Liver (tissue), 9 donors: ENCODE data around the gene STOX1. TPM values are rescaled to one million over a fixed set of nuclear protein-coding genes. Genes with fewer than 3 reads are reported as not detected.

Experiments used
- DNase-seq: peaks from one replicate; pipeline ENCODE4 v3.0.0-alpha.2; 2017; ENCODE audit warnings: low spot score
- H3K27ac ChIP-seq, 2 donors: one replicate each; pipeline ENCODE4 v1.7.0; 2013; ENCODE audit warnings: inconsistent platforms in 2 of 2, low read length in 2 of 2, control low read depth in 1 of 2, low read depth in 1 of 2, mild to moderate bottlenecking in 1 of 2
- H3K27me3 ChIP-seq, 4 donors: one replicate each; pipeline versions ENCODE4 v1.6.1 to v1.7.0; 2013; ENCODE audit warnings: low read length in 3 of 4, inconsistent platforms in 1 of 4, mild to moderate bottlenecking in 1 of 4, moderate library complexity in 1 of 4; ENCODE audit not compliant: control insufficient read depth in 4 of 4, insufficient read depth in 4 of 4
- H3K36me3 ChIP-seq, 4 donors: one replicate each; pipeline versions ENCODE4 v1.6.1 to v1.7.0; 2013; ENCODE audit warnings: low read length in 3 of 4, mild to moderate bottlenecking in 3 of 4, low read depth in 1 of 4, moderate library complexity in 1 of 4; ENCODE audit not compliant: control insufficient read depth in 4 of 4, insufficient read depth in 3 of 4
- H3K4me1 ChIP-seq, 4 donors: one replicate each; pipeline versions ENCODE4 v1.6.1 to v1.7.0; 2013; ENCODE audit warnings: low read length in 3 of 4, mild to moderate bottlenecking in 3 of 4, moderate library complexity in 1 of 4; ENCODE audit not compliant: control insufficient read depth in 4 of 4, insufficient read depth in 4 of 4
- H3K4me3 ChIP-seq, 3 donors: one replicate each; pipeline versions ENCODE4 v1.6.1 to v1.7.0; 2013; ENCODE audit warnings: low read length in 3 of 3, control low read depth in 1 of 3, low read depth in 1 of 3, mild to moderate bottlenecking in 1 of 3
- H3K9ac ChIP-seq, 2 donors: one replicate each; pipeline ENCODE4 v1.7.0; 2013; ENCODE audit warnings: low read length in 2 of 2, mild to moderate bottlenecking in 2 of 2, moderate library complexity in 2 of 2, control low read depth in 1 of 2, low read depth in 1 of 2
- H3K9me3 ChIP-seq, 4 donors: one replicate each; pipeline versions ENCODE4 v1.6.1 to v1.7.0; 2013; ENCODE audit warnings: low read length in 3 of 4; ENCODE audit not compliant: control insufficient read depth in 4 of 4
- EGR1 ChIP-seq, 2 donors: IDR thresholded peaks; 2 replicates each; pipeline ENCODE4 v1.6.1; 2016 to 2018; ENCODE audit warnings: antibody characterized with exemption in 2 of 2, low read depth in 2 of 2
- FOXA1 ChIP-seq: IDR thresholded peaks from 2 replicates; pipeline ENCODE4 v1.6.1; 2016; ENCODE audit warnings: antibody characterized with exemption
- FOXA2 ChIP-seq: IDR thresholded peaks from 2 replicates; pipeline ENCODE4 v1.6.1; 2016; ENCODE audit warnings: antibody characterized with exemption
- GABPA ChIP-seq, 2 donors: IDR thresholded peaks in 1 of 2; conservative IDR thresholded peaks in 1 of 2; 2 replicates each; pipeline ENCODE4 v1.6.1; 2016; ENCODE audit warnings: antibody characterized with exemption in 2 of 2, mild to moderate bottlenecking in 1 of 2, moderate library complexity in 1 of 2
- HNF4A ChIP-seq, 2 donors: conservative IDR thresholded peaks; 2 replicates each; pipeline ENCODE4 v1.6.1; 2016; ENCODE audit warnings: antibody characterized with exemption in 2 of 2, mild to moderate bottlenecking in 2 of 2
- HNF4G ChIP-seq: IDR thresholded peaks from 2 replicates; pipeline ENCODE4 v1.6.1; 2016; ENCODE audit warnings: antibody characterized with exemption
- JUND ChIP-seq, 2 donors: IDR thresholded peaks; 2 replicates each; pipeline ENCODE4 v1.6.1; 2016; ENCODE audit warnings: antibody characterized with exemption in 2 of 2
- NR2F2 ChIP-seq: IDR thresholded peaks from 2 replicates; pipeline ENCODE4 v1.6.1; 2016; ENCODE audit warnings: antibody characterized with exemption
- RAD21 ChIP-seq, 2 donors: IDR thresholded peaks; 2 replicates each; pipeline ENCODE4 v1.6.1; 2016; ENCODE audit warnings: antibody characterized with exemption in 2 of 2, mild to moderate bottlenecking in 2 of 2
- RXRA ChIP-seq, 2 donors: IDR thresholded peaks; 2 replicates each; pipeline ENCODE4 v1.6.1; 2017 to 2018; ENCODE audit warnings: antibody characterized with exemption in 2 of 2, mild to moderate bottlenecking in 1 of 2
- SP1 ChIP-seq: IDR thresholded peaks from 2 replicates; pipeline ENCODE4 v1.6.1; 2018; ENCODE audit warnings: antibody characterized with exemption, mild to moderate bottlenecking
- TAF1 ChIP-seq: conservative IDR thresholded peaks from 2 replicates; pipeline ENCODE4 v1.6.1; 2016; ENCODE audit warnings: antibody characterized with exemption, mild to moderate bottlenecking
- YY1 ChIP-seq: IDR thresholded peaks from 2 replicates; pipeline ENCODE4 v1.6.1; 2016; ENCODE audit warnings: antibody characterized with exemption, mild to moderate bottlenecking
- WGBS: extraction: QIAGEN DNeasy Blood & Tissue Kit; methylation state at CpG from one replicate; pipeline ENCODE4 v1.1.7; 2013; 5-methylcytosine and 5-hydroxymethylcytosine counted together
- polyA plus RNA-seq, 2 donors: library from polyadenylated mRNA; stranded (reverse) in 1 of 2; unstranded in 1 of 2; fragments of 200-250 nt in 1 of 2; fragments of >200 nt in 1 of 2; fragmentation: Nextera tagmentation in 1 of 2; extraction: Ambion mirVana in 1 of 2; gene quantifications; one replicate each; pipeline versions ENCODE4 v1.2.1 to v1.2.3, GENCODE V29; 2013 to 2015
- total RNA-seq, 2 donors: library from RNA; depleted of rRNA; stranded (reverse); fragments of >200 nt; gene quantifications; one replicate each; pipeline ENCODE4 v1.2.3, GENCODE V29; 2014
- TF ChIP-seq, protein P1 (sequence below): IDR thresholded peaks from 2 replicates; pipeline ENCODE4 v1.6.1; 2016; ENCODE audit warnings: antibody characterized with exemption
- TF ChIP-seq, protein P2 (sequence below): IDR thresholded peaks from 2 replicates; pipeline ENCODE4 v1.6.1; 2016; ENCODE audit warnings: antibody characterized with exemption
- TF ChIP-seq, protein P3 (sequence below): IDR thresholded peaks from 2 replicates; pipeline ENCODE4 v1.6.1; 2016; ENCODE audit warnings: antibody characterized with exemption
- donor health status: healthy.
- donor health status: healthy.
- donor health status: healthy.
- donor health status: healthy.
- donor health status: healthy.

The STOX1 gene
- total and polyA plus RNA-seq, 4 donors: 0.18 to 2.6 (median 0.33) TPM; not detected in 1

DNA sequence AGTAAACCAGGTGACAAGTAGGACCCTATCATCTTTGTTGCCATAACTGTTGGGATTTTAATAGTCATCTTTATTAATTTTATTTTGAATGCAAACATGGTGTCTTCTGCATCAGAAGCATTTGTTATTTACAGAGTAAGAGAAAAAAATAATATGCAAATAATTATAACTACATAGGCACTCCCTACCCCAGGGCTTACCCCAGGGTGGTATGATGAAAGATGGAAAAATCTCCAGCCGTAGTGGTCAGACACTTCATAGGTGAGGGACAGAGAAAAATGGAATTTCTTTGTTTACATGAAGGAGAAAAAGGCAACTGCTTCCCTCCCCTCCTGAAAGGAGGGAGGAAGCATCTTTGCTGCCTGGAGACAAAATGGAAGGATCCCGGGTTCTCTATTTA lies 29.7 kb downstream of the STOX1 start:
- peaks cover 0 to 2% (median under 1%) of the 10 kb centered on the region in 4 donors for H3K9me3 ChIP-seq
- H3K36me3 ChIP-seq: no peaks in the 10 kb centered on the region
- WGBS: 92% methylated on average over 2 of the region's 2 CpGs
- no peaks in the 10 kb centered on the region for H3K4me1 ChIP-seq
- H3K9ac ChIP-seq: no peak overlapping the region
- H3K27ac ChIP-seq: no peak overlapping the region
- TF ChIP-seq GABPA (IDR thresholded peaks at IDR 0.05 in 1 of 2, conservative IDR thresholded peaks at IDR 0.05 in 1 of 2) (no peak), FOXA2 (no peak), YY1 (no peak), NR2F2 (no peak)
- TF ChIP-seq, protein P1, sequence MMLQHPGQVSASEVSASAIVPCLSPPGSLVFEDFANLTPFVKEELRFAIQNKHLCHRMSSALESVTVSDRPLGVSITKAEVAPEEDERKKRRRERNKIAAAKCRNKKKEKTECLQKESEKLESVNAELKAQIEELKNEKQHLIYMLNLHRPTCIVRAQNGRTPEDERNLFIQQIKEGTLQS: no peak
- TF ChIP-seq, protein P2, sequence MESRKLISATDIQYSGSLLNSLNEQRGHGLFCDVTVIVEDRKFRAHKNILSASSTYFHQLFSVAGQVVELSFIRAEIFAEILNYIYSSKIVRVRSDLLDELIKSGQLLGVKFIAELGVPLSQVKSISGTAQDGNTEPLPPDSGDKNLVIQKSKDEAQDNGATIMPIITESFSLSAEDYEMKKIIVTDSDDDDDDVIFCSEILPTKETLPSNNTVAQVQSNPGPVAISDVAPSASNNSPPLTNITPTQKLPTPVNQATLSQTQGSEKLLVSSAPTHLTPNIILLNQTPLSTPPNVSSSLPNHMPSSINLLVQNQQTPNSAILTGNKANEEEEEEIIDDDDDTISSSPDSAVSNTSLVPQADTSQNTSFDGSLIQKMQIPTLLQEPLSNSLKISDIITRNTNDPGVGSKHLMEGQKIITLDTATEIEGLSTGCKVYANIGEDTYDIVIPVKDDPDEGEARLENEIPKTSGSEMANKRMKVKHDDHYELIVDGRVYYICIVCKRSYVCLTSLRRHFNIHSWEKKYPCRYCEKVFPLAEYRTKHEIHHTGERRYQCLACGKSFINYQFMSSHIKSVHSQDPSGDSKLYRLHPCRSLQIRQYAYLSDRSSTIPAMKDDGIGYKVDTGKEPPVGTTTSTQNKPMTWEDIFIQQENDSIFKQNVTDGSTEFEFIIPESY: no peak
- no peak for DNase-seq
- H3K27me3 ChIP-seq: no peaks in the 10 kb centered on the region
- H3K4me3 ChIP-seq: no peak overlapping the region

DNA sequence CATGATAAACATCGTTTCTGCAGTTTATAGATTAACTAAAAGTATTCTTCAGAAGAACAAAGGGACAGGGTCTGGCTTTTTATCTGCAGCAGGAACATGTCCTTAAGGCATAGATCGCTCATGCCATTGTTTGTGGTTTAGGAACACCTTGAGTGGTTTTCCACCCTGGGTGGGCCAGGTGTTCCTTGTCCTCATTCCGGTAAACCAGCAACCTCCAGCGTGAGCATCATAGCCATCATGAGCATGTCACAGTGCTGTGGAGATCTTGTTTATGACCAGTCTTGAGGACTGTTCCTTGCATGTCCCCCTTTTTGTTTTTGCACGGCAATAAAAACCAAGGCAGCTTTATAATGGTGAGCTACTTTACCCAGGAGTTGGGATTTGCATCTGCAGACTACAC lies 33.9 kb downstream of the STOX1 start:
- Histone ChIP-seq H3K27ac (no peak overlapping the region), H3K4me3 (no peak overlapping the region), H3K36me3 (no peaks in the 10 kb centered on the region), H3K9me3 (peaks cover 0 to 2% (median under 1%) of the 10 kb centered on the region in 4 donors), H3K4me1 (no peaks in the 10 kb centered on the region), H3K9ac (no peak overlapping the region), H3K27me3 (no peaks in the 10 kb centered on the region)
- no peak for TF ChIP-seq EGR1 (IDR thresholded peaks at IDR 0.05; ENCODE audit: low read depth in 2 of 2)
- no peak for TF ChIP-seq HNF4A (conservative IDR thresholded peaks at IDR 0.05)
- no peak for TF ChIP-seq GABPA (IDR thresholded peaks at IDR 0.05 in 1 of 2, conservative IDR thresholded peaks at IDR 0.05 in 1 of 2)
- TF ChIP-seq, protein P2: no peak
- no peak for TF ChIP-seq JUND (IDR thresholded peaks at IDR 0.05)
- TF ChIP-seq YY1: no peak
- no peak for TF ChIP-seq FOXA2
- TF ChIP-seq, protein P1: no peak
- no peak for TF ChIP-seq TAF1
- TF ChIP-seq SP1: no peak
- no peak for TF ChIP-seq HNF4G
- TF ChIP-seq RAD21 (IDR thresholded peaks at IDR 0.05): no peak
- WGBS: 93% methylated on average over 5 of the region's 5 CpGs
- DNase-seq: no peak

DNA sequence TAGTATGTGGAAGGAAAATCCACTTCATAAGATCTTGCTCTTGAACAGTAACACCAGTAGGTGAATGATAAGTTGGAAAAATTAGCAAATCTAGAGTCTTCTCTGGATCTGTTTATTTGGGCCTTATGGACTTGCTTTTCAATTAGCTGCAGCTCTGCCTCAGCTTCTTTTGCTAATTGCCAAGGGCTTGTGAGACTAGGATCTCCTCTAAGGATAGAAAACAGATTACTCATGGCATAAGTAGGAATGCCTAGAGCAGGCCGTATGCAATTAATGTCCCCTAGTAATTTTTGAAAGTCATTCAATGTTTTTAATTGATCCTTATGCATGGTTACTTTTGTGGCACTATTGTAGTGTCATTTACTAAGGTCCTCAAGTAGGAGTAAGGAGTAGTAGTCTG lies 37.3 kb downstream of the STOX1 start:
- no peaks in the 10 kb centered on the region for H3K27me3 ChIP-seq
- peaks cover 0 to 4% (median 0%) of the 10 kb centered on the region in 4 donors for H3K4me1 ChIP-seq
- 99% methylated on average over 1 of the region's 1 CpG for WGBS
- H3K9ac ChIP-seq: no peak overlapping the region
- H3K27ac ChIP-seq: no peak overlapping the region
- DNase-seq: no peak
- H3K4me3 ChIP-seq: no peak overlapping the region
- no peaks in the 10 kb centered on the region for H3K36me3 ChIP-seq
- peaks cover 0 to 2% (median under 1%) of the 10 kb centered on the region in 4 donors for H3K9me3 ChIP-seq
- TF ChIP-seq HNF4A (conservative IDR thresholded peaks at IDR 0.05): no peak
- TF ChIP-seq, protein P2: no peak
- no peak for TF ChIP-seq GABPA (IDR thresholded peaks at IDR 0.05 in 1 of 2, conservative IDR thresholded peaks at IDR 0.05 in 1 of 2)
- TF ChIP-seq NR2F2: no peak
- no peak for TF ChIP-seq TAF1
- TF ChIP-seq HNF4G: no peak
- TF ChIP-seq JUND (IDR thresholded peaks at IDR 0.05): no peak
- TF ChIP-seq FOXA2: no peak
- TF ChIP-seq, protein P1: no peak
- no peak for TF ChIP-seq RXRA (IDR thresholded peaks at IDR 0.05)
- no peak for TF ChIP-seq YY1
- TF ChIP-seq, protein P3, sequence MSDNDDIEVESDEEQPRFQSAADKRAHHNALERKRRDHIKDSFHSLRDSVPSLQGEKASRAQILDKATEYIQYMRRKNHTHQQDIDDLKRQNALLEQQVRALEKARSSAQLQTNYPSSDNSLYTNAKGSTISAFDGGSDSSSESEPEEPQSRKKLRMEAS: no peak
- no peak for TF ChIP-seq FOXA1
- TF ChIP-seq EGR1 (IDR thresholded peaks at IDR 0.05; ENCODE audit: low read depth in 2 of 2): no peak
